OCI-LY1 (cell line): ENCODE results near the gene LYSMD1.

Experiments used
- H2AFZ ChIP-seq: fragments of 200-600 bp; sonication (generic), shearing (Covaris generic); 2 replicates; pipeline ENCODE4 v1.6.0; 2014; ENCODE audit warnings: antibody characterized with exemption, mild to moderate bottlenecking, low read length
- H3F3A ChIP-seq: fragments of 200-600 bp; sonication (generic), shearing (Covaris generic); 2 replicates; pipeline ENCODE4 v1.6.0; 2014; ENCODE audit warnings: mild to moderate bottlenecking, antibody characterized with exemption, low read length, moderate library complexity; ENCODE audit not compliant: insufficient read depth
- H3K27ac ChIP-seq: fragments of 200-600 bp; sonication (generic); 2 replicates; pipeline ENCODE4 v1.5.1; 2014; ENCODE audit warnings: low read length, mixed run types, mild to moderate bottlenecking, low read depth; ENCODE audit not compliant: poor library complexity, severe bottlenecking
- H3K27me3 ChIP-seq: fragments of 200-600 bp; sonication (generic); 2 replicates; pipeline ENCODE4 v1.6.0; 2014; ENCODE audit warnings: antibody characterized with exemption, mild to moderate bottlenecking, low read length, moderate library complexity; ENCODE audit not compliant: insufficient read depth
- H3K36me3 ChIP-seq: fragments of 200-600 bp; sonication (generic); 2 replicates; pipeline ENCODE4 v1.6.1; 2014; ENCODE audit warnings: mild to moderate bottlenecking, antibody characterized with exemption, low read length, moderate library complexity, mixed read lengths; ENCODE audit not compliant: insufficient read depth
- H3K4me1 ChIP-seq: fragments of 200-600 bp; sonication (generic); 2 replicates; pipeline ENCODE4 v1.5.1; 2014; ENCODE audit warnings: mild to moderate bottlenecking, low read length, moderate library complexity; ENCODE audit not compliant: insufficient read depth, severe bottlenecking
- H3K4me2 ChIP-seq: fragments of 200-600 bp; sonication (generic), shearing (Covaris generic); 2 replicates; pipeline ENCODE4 v1.6.1; 2014; ENCODE audit warnings: low read length
- H3K4me3 ChIP-seq: fragments of 200-600 bp; sonication (generic); 2 replicates; pipeline ENCODE4 v1.5.1; 2014; ENCODE audit warnings: low read length, low read depth, mild to moderate bottlenecking, mixed read lengths; ENCODE audit not compliant: poor library complexity, severe bottlenecking
- H3K79me2 ChIP-seq: fragments of 200-600 bp; shearing (Covaris generic); 2 replicates; pipeline ENCODE4 v1.6.1; 2016; ENCODE audit warnings: mixed run types, low read length, mixed read lengths; ENCODE audit not compliant: insufficient read depth
- H3K9ac ChIP-seq: fragments of 200-600 bp; sonication (generic), shearing (Covaris generic); 2 replicates; pipeline ENCODE4 v1.6.1; 2014; ENCODE audit warnings: mild to moderate bottlenecking, low read length, mixed read lengths
- H3K9me2 ChIP-seq: fragments of 200-600 bp; sonication (generic), shearing (Covaris generic); 2 replicates; pipeline ENCODE4 v1.6.1; 2014; ENCODE audit warnings: low read depth, mild to moderate bottlenecking, low read length, mixed read lengths
- H3K9me3 ChIP-seq: fragments of 200-600 bp; shearing (Covaris generic); 2 replicates; pipeline ENCODE4 v1.6.1; 2014; ENCODE audit warnings: low read length, mixed read lengths
- H4K20me1 ChIP-seq: fragments of 200-600 bp; sonication (generic), shearing (Covaris generic); 2 replicates; pipeline ENCODE4 v1.6.0; 2016; ENCODE audit warnings: mild to moderate bottlenecking, low read length; ENCODE audit not compliant: insufficient read depth
- EZH2 ChIP-seq: fragments of 200-600 bp; sonication (generic), shearing (Covaris generic); IDR thresholded peaks from 2 replicates; pipeline ENCODE4 v1.8.0; 2017; ENCODE audit warnings: borderline replicate concordance, mixed run types, mild to moderate bottlenecking, antibody characterized with exemption, low read length, moderate library complexity, mixed read lengths
- TF ChIP-seq, protein P1 (sequence below): fragments of 200-600 bp; sonication (generic), shearing (Covaris generic); IDR thresholded peaks from 2 replicates; pipeline ENCODE4 v1.5.1; 2017; ENCODE audit warnings: mild to moderate bottlenecking, antibody characterized with exemption, low read length, moderate library complexity, mixed read lengths

Gene LYSMD1

DNA sequence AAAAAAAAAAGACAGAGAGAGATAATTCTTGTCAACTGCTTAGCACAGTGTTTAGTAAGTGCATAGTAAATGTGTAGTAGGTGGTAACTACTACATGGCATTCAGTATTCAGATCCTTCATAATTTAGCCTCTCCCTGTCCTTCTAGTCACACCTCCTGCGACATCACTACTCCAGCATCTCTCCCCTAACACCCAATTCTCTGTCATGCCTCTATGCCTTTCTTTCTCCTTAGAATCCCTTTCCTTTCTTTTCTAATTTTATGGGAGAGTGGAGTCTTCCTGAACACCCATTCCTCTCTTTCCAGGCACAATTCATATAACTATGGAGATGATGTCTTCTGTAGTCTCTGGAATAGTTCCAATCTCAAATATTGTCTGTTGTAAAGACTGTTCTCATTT lies 28.2 kb upstream of the LYSMD1 start:
- no peaks in the 10 kb centered on the region; the same call in 1 of the 2 replicates for H3K27me3 ChIP-seq
- H3K4me3 ChIP-seq: no peak overlapping the region
- no peak overlapping the region for H2AFZ ChIP-seq
- H3K9me3 ChIP-seq: no peaks in the 10 kb centered on the region
- no peak overlapping the region for H3K27ac ChIP-seq
- H3K4me1 ChIP-seq: peaks cover 29% of the 10 kb centered on the region
- H3K9me2 ChIP-seq: no peaks in the 10 kb centered on the region
- H3K36me3 ChIP-seq: no peaks in the 10 kb centered on the region
- no peaks in the 10 kb centered on the region for H4K20me1 ChIP-seq
- H3F3A ChIP-seq: peaks cover 8% of the 10 kb centered on the region; the same call in 1 of the 2 replicates
- H3K79me2 ChIP-seq: peaks cover 10% of the 10 kb centered on the region
- TF ChIP-seq, protein P1, sequence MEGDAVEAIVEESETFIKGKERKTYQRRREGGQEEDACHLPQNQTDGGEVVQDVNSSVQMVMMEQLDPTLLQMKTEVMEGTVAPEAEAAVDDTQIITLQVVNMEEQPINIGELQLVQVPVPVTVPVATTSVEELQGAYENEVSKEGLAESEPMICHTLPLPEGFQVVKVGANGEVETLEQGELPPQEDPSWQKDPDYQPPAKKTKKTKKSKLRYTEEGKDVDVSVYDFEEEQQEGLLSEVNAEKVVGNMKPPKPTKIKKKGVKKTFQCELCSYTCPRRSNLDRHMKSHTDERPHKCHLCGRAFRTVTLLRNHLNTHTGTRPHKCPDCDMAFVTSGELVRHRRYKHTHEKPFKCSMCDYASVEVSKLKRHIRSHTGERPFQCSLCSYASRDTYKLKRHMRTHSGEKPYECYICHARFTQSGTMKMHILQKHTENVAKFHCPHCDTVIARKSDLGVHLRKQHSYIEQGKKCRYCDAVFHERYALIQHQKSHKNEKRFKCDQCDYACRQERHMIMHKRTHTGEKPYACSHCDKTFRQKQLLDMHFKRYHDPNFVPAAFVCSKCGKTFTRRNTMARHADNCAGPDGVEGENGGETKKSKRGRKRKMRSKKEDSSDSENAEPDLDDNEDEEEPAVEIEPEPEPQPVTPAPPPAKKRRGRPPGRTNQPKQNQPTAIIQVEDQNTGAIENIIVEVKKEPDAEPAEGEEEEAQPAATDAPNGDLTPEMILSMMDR: no peak
- TF ChIP-seq EZH2: no peak
- no peak overlapping the region for H3K4me2 ChIP-seq
- no peak overlapping the region for H3K9ac ChIP-seq

DNA sequence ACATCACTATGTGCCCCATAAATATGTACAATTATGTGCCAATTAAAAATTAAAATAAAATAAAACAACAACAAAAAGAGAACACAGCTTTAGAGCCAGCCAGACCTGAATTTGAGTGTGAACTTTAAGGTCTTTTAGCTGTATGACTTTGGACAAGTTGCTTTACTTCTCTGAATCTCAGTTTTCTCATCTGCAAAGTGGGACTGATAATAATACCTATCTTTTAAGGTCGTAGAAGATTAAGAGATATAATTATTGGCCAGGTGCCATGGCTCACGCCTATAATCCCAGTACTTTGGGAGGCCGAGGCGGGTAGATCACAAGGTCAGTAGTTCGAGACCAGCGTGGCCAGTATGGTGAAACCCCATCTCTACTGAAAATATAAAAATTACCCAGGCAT lies 27.6 kb upstream of the LYSMD1 start:
- Histone ChIP-seq H3K4me3 (no peak overlapping the region), H3K9ac (no peak overlapping the region)

DNA sequence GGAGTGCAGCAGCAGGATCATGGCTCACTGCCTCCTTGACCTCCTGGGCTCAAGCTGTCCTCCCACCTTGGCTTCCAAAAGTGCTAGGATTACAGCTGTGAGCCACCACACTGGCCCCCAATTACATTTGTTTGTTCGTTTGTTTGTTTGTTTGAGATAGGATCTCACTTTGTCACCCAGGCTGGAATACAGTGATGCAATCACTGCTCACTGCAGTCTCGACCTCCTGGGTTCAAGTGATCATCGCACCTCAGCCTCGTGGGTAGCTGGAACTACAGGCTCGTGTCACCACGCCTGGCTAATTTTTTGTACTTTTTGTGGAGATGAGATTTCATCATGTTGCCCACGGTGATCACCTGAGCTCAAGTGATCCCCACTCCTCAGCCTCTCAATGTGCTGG lies 26.3 kb upstream of the LYSMD1 start:
- no peaks in the 10 kb centered on the region; the same call in 1 of the 2 replicates for H3K27me3 ChIP-seq
- H3F3A ChIP-seq: peaks cover 8% of the 10 kb centered on the region; the same call in 1 of the 2 replicates
- no peak overlapping the region for H3K9ac ChIP-seq
- H3K9me3 ChIP-seq: no peaks in the 10 kb centered on the region
- H4K20me1 ChIP-seq: no peaks in the 10 kb centered on the region
- H3K27ac ChIP-seq: no peak overlapping the region
- no peaks in the 10 kb centered on the region for H3K9me2 ChIP-seq
- H2AFZ ChIP-seq: no peak overlapping the region
- peaks cover 30% of the 10 kb centered on the region for H3K4me1 ChIP-seq
- H3K36me3 ChIP-seq: no peaks in the 10 kb centered on the region
- peaks cover 7% of the 10 kb centered on the region for H3K79me2 ChIP-seq
- no peak for TF ChIP-seq EZH2
- TF ChIP-seq, protein P1: no peak
- no peak overlapping the region for H3K4me3 ChIP-seq
- no peak overlapping the region for H3K4me2 ChIP-seq

More for the DNA sequence above, 27.6 kb upstream of the LYSMD1 start:
- Histone ChIP-seq H3K4me1 (peaks cover 35% of the 10 kb centered on the region), H3K27me3 (no peaks in the 10 kb centered on the region; the same call in 1 of the 2 replicates), H3K4me2 (no peak overlapping the region), H3K9me3 (no peaks in the 10 kb centered on the region), H2AFZ (no peak overlapping the region), H3K79me2 (peaks cover 7% of the 10 kb centered on the region), H3K27ac (no peak overlapping the region), H3K9me2 (no peaks in the 10 kb centered on the region), H4K20me1 (no peaks in the 10 kb centered on the region), H3F3A (peaks cover 8% of the 10 kb centered on the region; the same call in 1 of the 2 replicates), H3K36me3 (no peaks in the 10 kb centered on the region)
- TF ChIP-seq EZH2: no peak
- TF ChIP-seq, protein P1: no peak
